ENCODE measurements around the gene MEP1A. TPM values are rescaled to one million over a fixed set of nuclear protein-coding genes. Genes with fewer than 3 reads are reported as not detected.

Gene MEP1A
- total RNA-seq, 1 donor from 2014 or later = 2.6 TPM

DNA sequence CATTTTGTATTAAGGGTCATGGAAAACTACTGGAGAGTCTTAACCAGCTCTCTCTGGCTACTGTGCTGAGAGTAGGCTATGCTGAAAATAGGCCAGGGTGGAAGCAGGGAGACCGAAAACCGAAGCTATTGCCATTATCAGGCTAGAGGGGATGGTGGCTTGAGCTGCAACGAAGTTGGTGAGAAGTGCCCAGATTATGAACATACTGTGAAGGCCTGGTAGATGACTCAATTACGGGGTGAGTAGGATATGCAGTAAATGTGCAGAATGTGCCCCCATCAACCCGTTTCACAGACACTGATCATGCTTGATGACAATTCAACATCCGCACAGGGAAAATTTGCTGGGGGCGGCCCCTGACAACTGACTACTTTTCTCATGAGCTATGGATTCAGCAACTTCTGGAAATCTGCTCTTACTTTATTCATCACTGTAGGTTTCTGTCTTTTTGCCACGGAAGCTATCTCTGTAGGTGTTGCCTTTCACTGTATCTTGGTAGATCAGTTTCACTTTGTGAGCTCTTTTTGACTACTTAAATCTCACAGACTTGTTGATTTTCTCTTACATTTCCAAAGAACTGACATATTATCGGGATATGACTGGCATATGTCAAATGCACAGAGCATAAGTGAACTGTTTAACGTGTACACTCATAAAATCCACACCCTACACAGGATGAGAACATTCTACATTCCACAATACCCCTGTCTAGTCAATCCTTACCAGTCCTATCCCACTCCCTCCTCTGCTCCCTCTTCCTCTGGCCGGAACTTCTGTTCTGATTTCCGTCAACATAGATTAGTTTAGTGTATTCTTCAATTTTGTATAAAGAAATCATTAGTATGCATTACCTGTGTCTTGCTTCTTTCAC is 15.5 kb upstream of the MEP1A start:
- no peak for DNase-seq (ENCODE audit: low spot score, unreplicated experiment)
- no peaks in the 10 kb centered on the region for H3K36me3 Mint-ChIP-seq (ENCODE audit: insufficient read depth)
- H3K9me3 Mint-ChIP-seq (ENCODE audit: low read depth) = no peaks in the 10 kb centered on the region
- H3K27me3 Mint-ChIP-seq = peaks cover 27% of the 10 kb centered on the region
- no peaks in the 10 kb centered on the region for H3K4me1 Mint-ChIP-seq (ENCODE audit: low read depth)
- no peak overlapping the region for H3K27ac Mint-ChIP-seq
- H3K4me3 Mint-ChIP-seq (ENCODE audit: low read depth) = no peak overlapping the region
- TF ChIP-seq, protein P1, sequence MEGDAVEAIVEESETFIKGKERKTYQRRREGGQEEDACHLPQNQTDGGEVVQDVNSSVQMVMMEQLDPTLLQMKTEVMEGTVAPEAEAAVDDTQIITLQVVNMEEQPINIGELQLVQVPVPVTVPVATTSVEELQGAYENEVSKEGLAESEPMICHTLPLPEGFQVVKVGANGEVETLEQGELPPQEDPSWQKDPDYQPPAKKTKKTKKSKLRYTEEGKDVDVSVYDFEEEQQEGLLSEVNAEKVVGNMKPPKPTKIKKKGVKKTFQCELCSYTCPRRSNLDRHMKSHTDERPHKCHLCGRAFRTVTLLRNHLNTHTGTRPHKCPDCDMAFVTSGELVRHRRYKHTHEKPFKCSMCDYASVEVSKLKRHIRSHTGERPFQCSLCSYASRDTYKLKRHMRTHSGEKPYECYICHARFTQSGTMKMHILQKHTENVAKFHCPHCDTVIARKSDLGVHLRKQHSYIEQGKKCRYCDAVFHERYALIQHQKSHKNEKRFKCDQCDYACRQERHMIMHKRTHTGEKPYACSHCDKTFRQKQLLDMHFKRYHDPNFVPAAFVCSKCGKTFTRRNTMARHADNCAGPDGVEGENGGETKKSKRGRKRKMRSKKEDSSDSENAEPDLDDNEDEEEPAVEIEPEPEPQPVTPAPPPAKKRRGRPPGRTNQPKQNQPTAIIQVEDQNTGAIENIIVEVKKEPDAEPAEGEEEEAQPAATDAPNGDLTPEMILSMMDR (IDR thresholded peaks at IDR 0.05; ENCODE audit: unreplicated experiment) = no peak

DNA sequence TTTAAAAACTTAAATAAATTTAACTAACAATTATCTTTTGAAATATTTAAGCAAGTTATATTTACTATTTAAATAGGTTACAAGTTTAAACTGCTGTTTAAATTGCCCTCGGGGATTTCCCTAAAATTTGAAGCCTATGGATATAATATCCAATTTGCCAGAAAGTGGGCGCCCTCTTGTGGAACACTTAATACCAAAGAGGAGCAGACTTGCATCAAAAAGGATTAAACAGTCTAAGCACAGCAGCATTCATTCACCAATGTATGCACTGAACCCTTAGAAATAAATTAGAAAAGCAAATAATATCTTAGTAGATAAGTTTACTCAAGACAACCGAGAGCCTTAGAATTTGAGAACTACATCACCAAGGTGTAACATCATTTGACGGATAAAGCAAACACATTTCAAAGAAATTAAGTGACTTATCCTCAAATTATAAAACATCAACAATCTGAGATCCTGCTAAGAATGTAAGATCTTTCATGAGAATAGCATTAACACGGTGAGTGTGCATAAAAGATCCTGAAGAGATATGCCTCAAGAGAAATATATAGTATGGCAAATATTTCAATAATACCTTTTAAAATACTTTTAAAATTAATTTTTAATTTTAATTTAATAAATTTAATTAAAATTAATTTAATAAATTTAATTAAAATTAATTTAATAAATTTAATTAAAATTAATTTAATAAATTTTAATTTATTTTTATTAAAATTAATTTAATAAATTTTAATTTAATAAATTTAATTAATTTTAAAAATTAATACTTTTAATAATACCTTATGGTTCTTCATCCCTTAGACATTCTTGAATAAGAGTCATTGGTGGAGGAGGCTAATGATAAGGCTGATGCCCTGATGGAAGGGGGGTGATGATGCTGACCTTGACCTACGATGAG is 11.5 kb upstream of the MEP1A start:
- H3K9me3 Mint-ChIP-seq (ENCODE audit: low read depth) = no peaks in the 10 kb centered on the region
- peak; percentile 26 for DNase-seq (ENCODE audit: low spot score, unreplicated experiment)
- no peak overlapping the region for H3K27ac Mint-ChIP-seq
- H3K4me3 Mint-ChIP-seq (ENCODE audit: low read depth) = no peak overlapping the region
- peaks cover 14% of the 10 kb centered on the region for H3K27me3 Mint-ChIP-seq
- H3K36me3 Mint-ChIP-seq (ENCODE audit: insufficient read depth) = no peaks in the 10 kb centered on the region
- TF ChIP-seq, protein P1 (IDR thresholded peaks at IDR 0.05; ENCODE audit: unreplicated experiment) = peak; percentile 86
- H3K4me1 Mint-ChIP-seq (ENCODE audit: low read depth) = no peaks in the 10 kb centered on the region

DNA sequence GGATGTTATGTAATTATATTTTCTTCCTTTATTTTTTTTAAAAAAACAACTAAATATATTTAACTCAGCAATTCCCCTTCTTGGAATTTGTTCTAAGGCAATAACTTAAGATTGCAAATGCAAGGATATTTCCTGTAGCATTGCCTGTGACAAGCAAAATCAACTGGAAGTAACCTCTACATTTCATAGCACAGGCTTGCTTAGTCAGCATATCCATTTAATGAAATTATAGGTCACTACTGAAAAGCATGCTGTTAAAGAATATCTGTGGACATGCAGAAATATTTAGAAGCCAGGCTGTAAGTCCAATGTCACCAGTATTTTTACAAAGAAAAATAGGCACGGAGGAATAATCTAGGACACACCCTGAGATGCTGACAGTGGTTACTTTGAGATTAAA is 8.7 kb upstream of the MEP1A start:
- H3K27me3 Mint-ChIP-seq = peaks cover 12% of the 10 kb centered on the region
- H3K4me3 Mint-ChIP-seq (ENCODE audit: low read depth) = no peak overlapping the region
- no peaks in the 10 kb centered on the region for H3K36me3 Mint-ChIP-seq (ENCODE audit: insufficient read depth)
- H3K9me3 Mint-ChIP-seq (ENCODE audit: low read depth) = no peaks in the 10 kb centered on the region
- TF ChIP-seq, protein P1 (IDR thresholded peaks at IDR 0.05; ENCODE audit: unreplicated experiment) = no peak
- H3K4me1 Mint-ChIP-seq (ENCODE audit: low read depth) = peaks cover 1% of the 10 kb centered on the region
- no peak for DNase-seq (ENCODE audit: low spot score, unreplicated experiment)
- H3K27ac Mint-ChIP-seq = no peak overlapping the region

DNA sequence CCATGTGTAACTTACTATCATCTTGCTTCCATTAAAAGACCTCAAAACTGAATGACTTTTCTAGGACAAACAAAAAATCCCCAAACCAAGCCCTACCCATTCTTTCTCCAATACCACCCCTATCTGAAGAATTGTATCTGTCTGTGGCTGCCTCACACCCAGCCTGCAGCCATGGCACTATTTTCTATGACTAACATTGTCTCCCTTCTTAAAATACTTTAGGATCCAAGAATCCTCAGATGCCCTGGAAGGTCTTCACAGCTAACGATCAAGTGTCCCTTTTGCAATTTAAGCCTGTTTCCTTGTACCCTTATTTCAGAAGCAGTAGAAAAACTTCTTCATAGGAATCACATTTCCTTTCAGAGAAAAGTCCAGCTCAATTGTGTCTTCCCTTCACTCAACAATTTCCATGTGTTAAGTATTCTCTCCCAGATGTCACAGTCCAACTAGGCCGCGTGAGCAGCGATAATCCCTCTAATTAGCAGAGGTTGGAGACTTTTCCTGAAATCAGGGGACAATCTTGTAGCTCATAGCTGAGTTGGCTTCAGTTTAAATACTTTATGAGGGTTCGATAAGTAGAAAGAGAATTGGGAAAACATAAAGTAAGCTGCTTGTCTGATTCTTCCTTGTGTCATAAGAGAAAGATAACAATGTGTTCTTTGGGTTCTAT is 5.2 kb upstream of the MEP1A start:
- H3K27ac Mint-ChIP-seq = no peak overlapping the region

More for the DNA sequence above, 5.2 kb upstream of the MEP1A start:
- Mint-ChIP-seq H3K4me1 (ENCODE audit: low read depth) (peaks cover 21% of the 10 kb centered on the region), H3K36me3 (ENCODE audit: insufficient read depth) (no peaks in the 10 kb centered on the region), H3K27me3 (peaks cover 8% of the 10 kb centered on the region), H3K9me3 (ENCODE audit: low read depth) (no peaks in the 10 kb centered on the region), H3K4me3 (ENCODE audit: low read depth) (no peak overlapping the region)
- DNase-seq (ENCODE audit: low spot score, unreplicated experiment) = no peak
- TF ChIP-seq, protein P1 (IDR thresholded peaks at IDR 0.05; ENCODE audit: unreplicated experiment) = no peak

All from progenitor cell of endocrine pancreas (in vitro differentiated cells).